ENCODE measurements around the gene FHIT.
A peak's percentile ranks its signal among the peaks of the same experiment; 100 is the strongest.
"Not testable (repeated sequence)": the region's sequence is repeated elsewhere in the genome, so short reads cannot be mapped to it uniquely, and the experiment has no call there.

Gene FHIT

DNA sequence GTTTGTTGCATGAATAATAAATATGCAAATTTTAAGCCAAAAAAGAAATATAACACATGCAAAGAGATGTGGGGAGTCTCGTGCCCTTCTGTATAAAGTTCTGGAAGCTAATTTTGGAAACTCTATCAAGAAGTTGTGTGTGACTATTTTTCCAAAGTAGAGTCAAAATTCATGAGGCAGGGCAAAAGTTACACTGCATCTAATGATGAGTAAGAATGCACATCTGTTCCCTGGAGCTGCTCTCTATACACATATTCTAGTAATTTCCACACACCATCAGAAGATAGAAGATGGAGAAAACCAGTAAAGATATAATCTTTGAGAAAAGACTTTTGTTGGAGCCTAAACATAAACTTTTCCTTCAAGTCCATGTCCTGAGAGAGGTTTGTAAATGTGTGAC lies 199.6 kb downstream of the FHIT start:
- DNase-seq: no peak

DNA sequence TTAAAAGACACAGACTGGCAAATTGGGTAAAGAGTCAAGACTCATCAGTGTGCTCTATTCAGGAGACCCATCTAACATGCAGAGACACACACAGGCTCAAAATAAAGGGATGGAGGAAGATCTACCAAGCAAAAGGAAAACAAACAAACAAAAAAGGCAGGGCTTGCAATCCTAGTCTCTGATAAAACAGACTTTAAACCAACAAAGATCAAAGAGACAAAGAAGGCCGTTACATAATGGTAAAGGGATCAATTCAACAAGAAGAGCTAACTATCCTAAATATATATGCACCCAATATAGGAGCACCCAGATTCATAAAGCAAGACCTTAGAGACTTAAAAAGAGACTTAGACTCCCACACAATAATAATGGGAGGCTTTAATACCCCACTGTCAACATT lies 206.1 kb downstream of the FHIT start:
- DNase-seq: not testable (repeated sequence)

DNA sequence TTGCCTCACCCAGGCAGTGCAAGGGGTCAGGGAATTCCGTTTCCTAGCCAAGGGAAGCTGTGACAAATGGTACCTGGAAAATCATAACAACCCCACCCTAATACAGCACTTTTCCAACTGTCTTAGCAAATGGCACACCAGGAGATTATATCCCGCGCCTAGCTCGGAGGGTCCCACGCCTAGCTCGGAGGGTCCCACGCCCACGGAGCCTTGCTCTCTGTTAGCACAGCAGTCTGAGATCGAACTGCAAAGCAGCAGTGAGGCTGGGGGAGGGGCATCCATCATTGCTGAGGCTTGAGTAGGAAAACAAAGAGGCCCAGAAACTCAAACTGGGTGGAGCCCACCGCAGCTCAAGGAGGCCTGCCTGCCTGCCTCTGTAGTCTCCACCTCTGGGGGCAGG lies 208.1 kb downstream of the FHIT start:
- DNase-seq: no peak

DNA sequence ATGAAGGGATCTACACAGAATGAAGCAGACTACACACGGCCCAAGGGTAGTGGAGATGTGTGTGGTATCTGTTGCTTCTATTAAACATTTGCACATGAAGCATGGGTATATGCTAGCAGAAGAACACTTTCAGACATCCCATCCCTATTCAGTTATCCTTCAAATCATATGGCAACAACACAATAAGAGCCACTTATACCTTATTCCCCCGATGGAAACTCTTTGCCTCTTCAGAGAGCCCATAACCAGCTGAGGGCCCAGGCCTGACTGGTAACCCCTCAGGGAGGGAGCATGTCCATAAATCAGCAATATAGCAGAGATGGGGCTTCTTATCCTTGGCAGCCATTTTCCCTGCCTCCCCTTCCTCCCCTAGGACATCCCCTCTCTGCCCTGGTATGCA lies 210.6 kb downstream of the FHIT start:
- no peak for DNase-seq

DNA sequence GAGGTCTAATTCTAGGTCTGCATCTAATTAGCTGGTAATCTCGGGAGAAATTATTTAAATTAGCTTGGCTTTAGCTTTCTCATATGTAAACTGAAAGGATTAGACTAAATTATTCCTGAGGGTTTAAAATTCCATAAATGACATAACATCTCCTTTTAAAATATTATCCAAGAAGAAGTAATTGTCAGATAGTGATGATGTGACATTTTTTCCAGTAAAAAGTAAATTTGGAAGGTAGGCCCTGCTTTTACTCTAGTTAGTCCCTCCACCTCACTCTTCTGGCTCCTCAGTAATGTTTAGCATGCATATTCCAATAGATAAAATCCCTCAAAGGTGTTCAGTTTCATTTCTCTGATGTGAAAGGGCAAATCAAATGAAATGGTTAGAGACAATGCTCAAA lies 215.7 kb downstream of the FHIT start:
- DNase-seq: no peak

DNA sequence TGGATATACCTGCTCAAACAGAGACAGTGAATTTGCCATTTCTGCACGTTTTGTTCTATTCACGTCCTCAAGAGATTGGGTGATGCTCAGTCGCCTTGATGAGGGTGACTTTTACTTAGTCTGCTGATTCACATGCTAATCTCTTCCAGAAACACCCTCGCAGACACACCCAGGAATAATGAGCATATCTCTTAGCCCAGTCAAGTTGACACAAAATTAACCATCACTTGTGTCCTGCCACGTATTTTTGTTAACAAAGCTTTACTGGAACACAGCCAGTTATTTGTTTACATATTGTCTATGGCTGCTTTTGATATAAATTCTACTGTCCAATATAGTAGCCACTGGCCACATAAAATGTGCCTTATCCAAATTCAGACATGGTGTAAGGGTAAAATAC lies 218.3 kb downstream of the FHIT start:
- DNase-seq: no peak

DNA sequence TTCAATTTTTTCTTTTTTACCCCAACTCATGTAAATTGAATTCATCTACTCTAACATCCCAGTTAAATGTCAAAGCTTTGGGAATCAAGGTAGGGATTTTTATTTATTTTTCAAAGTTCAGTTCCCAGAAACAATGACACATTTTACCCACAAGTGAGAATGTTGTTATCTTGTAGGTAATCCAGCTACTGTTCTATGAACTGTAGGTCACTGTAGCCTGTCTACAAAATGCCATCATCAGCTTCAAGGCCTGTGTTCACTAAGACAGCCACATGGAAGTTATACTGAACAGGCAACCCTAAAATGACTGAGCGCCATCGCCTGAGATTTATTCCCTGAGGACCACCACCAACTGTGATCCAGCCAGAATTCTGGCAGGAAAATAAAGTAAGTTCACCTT lies 219.7 kb downstream of the FHIT start:
- DNase-seq: no peak

DNA sequence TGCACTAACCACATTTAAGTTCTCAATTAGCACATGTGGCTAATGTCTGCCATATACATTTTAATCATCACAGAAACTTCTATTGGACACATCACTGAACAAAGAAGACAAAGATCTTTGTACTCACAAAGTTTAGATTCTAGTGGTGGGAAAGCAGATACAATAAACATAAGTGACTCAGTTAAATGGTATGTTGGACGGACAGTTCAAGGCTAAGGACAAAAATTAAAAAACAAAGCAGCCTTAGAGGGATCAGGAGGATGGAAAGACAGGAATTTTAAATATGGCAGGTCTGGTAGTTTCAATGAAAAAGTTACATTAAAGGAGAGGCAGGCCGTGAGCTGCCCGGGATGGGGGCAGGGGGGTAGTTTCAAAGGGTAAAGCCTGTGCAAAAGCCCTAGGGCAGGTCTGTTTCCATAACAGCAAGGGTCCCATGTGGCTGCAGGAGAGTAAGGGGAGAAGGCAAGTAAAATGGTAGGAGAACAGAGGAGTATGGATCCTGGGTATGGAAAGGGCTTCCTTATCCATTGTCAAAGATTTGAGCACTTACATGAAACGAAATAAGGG lies 220.7 kb downstream of the FHIT start:
- no peak for DNase-seq

DNA sequence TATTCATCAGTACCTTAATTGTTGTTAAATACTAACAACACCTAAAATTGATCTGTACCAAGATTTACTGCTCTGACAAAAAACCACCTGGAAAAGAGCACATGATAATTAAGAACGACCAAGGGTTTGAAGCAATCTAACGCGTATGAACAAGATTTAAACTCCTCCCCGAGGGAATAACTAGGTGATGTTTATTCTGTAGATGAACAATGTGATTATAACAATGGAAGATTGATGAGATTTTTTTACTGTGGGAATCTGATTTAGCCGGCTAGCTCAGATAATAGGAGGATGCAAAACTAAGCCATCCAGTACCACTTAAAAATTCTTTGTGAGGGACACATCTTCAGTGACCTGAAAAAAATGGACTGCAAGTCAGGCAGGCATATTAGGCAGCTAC lies 222.1 kb downstream of the FHIT start:
- no peak for DNase-seq

DNA sequence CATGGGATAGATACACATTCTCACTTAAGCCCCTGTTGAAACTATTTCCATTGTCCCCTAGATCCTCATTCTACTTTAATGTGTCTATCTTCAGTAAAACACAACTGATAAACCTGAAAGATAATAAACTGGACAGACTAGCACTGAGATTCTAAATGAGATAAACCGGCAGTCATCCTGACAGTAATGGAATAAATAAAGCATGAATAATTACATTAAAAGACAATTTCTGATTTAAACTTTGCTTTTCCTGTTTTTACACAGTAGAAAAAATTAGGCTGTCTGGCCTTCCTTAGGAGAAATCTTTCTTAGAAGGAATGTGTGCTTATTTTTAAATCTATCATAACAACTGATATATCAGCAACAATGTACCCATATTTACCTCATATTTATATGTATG lies 232.4 kb downstream of the FHIT start:
- DNase-seq: no peak

DNA sequence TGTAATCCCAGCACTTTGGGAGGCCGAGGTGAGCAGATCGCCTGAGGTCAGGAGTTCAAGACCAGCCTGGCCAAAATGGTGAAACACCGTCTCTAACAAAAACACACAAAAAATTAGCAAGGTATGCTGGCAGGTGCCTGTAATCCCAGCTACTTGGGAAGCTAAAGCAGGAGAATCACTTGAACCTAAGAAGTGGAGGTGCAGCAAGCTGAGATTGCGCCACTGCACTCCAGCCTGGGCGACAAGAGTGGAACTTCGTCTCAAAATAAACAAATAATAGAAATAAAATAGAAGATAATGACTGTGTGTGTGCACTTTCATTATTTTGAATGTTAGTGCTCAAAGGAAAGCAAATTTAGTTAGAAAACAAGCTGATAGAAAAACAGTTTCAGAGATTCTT lies 234.2 kb downstream of the FHIT start:
- not testable (repeated sequence) for DNase-seq

DNA sequence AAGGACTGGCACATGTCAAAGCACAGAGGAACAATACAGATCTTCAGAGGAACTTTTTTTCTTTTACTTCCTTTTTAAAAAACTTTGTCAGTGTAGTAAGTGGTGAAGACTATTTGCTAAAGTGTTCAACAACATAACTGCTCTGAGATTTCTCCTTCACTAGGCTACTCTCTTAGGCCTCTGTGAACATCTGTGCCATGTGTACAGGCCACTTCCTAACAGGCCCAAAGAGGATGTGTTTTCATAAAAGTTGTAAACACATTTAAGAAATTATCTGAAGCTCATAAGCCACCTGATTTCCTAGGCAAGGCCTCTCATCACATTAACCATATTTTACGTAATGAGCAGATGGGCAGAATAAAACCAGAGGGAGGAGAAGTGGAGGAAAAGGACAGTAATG lies 235.4 kb downstream of the FHIT start:
- no peak for DNase-seq

DNA sequence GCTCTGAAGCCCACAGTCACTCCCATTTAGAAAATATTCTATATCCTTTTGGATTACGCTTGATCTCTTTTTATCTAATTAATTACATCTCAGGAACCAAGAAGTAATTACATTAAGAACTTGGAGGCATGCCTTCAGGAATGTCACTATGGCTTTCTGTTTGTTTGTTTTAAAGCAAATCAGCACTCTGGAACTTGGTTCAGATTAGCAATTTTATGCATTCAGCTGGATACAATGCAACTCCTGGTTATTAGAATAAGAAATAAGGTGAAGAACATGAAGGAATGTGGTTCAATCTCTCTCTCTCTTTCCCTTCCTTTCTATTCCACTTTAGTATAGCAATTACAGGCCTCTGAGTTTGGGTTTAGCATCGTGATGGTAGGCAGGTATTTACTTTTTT lies 235.8 kb downstream of the FHIT start:
- no peak for DNase-seq

DNA sequence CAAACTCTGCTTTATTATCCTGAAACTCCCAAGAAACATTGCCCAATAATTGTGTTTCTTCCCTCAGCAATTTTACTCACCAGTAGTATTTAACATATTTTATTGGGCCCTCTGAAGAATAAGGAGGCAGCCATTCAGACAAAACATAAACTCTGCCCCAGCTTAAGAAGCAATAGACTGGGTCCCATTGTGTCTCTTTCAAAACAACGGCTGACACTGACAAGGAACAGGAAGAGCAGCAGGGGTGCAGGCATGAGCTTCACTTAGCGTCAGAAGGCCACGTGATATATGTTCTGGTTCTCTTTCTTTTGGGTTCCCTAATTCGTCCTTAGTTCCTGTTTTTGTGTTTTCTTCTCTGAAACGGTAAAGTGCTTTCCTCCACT lies 242.3 kb downstream of the FHIT start:
- DNase-seq: peak in 1 of 2 donors; percentile 46

DNA sequence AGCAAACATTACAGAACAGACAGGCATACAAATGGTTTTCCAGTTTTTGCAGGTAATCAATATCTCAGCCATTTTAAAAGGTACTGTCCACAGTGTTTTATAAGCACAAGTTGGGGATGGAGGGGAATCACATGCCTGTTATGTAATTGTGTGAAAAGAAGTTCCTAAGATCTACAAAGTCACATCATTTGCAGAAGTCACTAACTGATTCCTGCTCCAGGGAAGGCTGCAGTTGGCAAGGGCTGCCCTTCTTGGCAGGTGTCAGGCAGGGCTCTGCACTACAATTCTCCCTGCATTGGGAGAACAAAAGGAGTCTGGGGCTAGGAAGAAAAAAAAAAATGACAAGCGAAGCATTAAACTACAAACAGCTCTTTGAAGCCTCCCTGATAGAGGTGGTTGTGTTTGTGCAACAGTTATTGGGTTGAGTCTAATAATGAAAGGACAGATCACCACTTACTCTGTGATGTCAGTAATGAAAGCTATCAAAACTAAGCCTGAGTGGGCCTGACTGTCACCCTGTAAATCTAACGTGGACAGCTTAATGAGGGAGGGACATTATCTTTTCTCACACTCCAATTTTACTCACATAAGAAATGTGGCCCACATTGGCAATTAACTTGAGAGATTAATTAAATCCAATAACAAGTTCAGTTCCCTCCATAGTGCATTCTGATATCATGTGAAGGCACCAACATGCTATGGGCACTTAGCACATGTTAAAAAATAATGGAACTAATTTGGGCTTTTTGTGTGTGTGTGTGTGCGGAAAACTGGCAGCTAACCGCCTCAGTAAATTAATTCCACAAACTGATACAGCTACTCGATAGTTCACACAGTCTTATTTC lies 242.9 kb downstream of the FHIT start:
- no peak for DNase-seq

DNA sequence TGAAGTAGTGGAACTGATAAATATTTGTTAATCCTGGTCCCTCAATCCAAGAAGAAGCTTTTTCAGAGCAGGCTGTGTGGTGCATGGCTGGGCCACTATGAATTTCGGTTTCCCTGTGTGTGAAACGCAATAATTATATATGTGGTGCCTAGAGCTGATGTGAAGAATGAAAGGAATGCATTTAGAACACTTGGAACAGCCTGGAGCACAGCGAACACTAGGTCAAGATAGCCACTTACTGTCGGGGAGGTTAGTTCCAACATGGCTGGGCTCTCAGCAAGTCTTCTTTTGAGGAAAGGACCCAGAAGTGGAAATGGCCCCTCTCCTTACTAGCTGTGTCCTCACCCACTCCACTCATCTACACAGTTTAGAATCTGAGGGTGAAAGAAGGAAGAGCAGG lies 245.7 kb downstream of the FHIT start:
- DNase-seq: no peak

DNA sequence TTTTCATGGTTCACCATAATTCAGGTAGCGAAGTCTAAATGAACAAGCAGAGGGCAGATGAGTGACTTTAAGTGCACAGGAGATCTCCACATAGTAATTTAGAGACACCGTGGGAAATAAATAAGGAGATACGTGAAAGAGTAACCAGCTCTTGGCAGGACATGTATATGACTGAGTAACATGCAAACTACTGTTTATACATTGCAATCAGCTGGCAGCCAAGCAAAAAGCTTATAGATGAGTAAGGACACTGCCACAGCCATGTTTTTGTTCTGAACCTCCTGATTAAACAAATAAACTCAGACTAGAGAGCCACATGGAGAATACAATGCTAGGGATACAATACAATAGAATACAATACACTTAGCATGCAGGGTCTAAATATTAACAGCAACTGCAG lies 252.4 kb downstream of the FHIT start:
- DNase-seq: no peak

DNA sequence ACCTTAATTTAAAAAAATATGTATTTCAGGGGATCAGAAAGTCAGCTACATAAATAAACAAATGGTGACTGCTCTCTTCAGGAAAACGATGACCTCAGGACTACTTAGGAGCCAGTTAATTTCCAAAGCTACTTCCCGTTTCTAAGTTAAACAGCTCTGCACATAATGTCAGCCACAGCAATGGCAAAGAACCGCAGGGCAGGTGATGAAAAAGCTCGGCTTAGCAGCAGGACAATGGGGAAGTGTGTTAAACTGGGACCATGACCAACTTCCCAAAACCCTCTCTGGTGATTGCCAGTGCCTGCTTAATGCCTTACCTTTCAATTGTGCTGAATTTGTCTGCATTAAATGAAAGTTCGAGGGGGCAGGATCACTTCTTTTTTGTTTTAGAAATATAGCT lies 258.9 kb downstream of the FHIT start:
- DNase-seq: peak in 1 of 2 donors; percentile 45

DNA sequence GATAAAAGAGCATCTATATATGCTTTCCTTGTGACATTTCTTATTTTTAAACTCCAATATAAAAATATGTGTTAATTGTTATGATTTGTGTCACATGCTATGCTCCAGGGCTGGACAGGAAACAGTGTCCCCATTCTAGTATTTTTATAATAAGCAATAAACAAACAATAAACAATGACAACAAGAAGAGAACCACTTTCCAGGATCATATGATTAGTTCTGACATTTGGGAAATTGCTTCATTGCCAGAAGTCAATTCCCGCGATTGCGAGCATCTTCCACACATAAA lies 260.9 kb downstream of the FHIT start:
- no peak for DNase-seq

DNA sequence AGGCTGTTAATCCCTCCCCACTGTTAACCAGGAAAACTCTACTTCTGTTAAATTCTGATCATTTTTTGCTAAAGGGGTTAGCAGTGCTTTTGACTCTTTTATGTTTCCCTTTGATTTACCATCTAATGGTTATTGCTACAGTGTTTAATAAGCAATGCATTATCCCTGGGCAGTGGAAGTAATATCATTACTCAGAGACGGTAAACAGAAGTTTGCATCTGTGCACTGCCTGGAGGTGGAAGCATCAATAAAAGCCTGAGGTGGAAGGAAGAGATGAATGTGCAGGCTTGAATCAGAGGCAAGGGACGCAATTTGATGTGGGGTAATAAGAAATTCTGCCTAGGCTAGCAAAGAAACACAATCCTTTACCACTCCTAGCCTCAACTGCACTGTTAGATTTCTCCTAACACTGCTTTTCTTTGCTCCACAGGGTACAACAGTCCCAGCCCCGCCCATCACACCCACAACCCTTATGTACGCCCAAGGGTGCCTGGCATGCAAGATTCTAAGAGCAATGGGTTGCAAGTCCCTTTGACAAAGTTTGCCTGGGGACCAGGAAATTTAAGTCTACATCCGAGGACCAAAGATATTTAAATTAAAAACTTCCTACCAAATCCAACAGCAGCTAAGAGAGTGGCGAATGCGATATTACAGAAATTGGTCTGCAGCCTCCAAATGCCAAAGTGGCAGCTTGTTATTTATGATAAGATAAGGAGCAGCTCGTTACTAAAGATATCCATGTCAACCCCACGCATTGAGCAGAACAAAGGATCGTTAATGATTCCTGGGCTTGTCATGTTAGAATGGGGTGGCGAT lies 261.4 kb downstream of the FHIT start:
- no peak for DNase-seq

DNA sequence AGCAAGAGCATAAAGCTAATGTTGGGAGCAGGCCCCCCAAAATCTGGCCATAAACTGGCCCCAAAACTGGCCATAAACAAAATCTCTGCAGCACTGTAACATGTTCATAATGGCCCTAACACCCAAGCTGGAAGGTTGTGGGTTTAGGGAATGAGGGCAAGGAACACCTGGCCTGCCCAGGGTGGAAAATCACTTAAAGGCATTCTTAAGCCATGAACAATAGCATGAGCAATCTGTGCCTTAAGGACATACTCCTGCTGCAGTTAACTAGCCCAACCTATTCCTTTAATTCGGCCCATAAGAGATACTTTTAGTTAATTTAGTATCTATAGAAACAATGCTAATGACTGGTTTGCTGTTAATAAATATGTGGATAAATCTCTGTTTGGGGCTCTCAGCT lies 264.1 kb downstream of the FHIT start:
- DNase-seq: not testable (repeated sequence)

DNA sequence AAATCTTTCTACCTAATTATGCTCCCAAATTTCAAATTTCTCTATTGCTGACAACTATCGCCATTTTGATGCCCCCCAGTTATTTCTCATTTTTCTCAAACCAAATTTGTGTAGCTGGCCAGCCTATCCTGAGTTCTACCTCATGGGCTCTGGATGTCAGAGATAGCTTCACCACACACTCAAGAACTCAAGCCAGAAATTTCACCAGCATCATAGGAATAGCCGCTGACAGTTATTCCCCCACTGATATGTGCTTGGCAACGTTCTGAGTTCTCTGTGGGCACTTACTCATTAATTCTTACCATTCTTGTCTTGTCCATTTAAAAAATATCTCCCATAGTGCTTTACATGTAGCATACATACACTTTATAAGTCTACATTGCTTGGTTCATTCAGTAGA lies 264.7 kb downstream of the FHIT start:
- DNase-seq: no peak

DNA sequence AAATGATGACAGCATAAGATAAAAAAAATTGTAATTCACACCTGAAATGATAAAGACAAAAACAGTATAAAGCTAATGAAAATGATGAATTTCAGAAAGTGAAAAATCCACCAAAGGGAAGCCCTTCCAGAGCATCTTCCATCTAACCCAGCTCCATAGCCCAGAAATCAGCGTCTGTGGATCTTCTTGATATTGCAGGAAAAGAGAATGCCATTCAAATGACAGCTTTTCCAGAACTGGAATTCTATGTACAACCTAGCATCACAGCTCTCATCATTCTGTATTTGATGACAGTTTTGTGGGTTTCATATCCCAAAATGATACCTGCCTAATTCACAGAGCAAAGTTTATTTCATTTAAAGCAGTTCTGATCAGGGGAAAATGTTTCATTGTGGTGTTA lies 267.3 kb downstream of the FHIT start:
- no peak for DNase-seq

DNA sequence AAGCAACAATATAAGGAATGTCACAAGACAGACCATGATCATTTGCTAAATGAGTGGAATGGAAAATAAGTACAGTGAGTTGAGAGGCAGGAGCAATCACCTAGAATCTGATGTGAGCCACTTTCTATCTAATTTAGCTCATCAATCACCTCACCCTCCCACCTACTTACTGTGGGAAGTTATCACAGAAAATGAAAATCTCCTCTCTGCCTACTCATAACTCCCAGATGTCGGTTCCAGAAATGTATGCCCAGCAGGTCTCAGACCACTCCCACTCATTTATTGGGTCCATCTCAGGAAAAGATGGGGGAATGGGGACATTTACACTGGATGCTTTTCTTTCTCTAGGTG lies 270.9 kb downstream of the FHIT start:
- no peak for DNase-seq
